HepG2 (cell line): Measurements from ENCODE around the gene C9orf50. TPM values are rescaled to one million over a fixed set of nuclear protein-coding genes. Genes with fewer than 3 reads are reported as not detected.

Experiments
- ATF7-NPFF ChIP-seq: sonication (generic); formaldehyde crosslinking; IDR thresholded peaks from 2 replicates; pipeline ENCODE4 v1.8.1; 2023; ENCODE audit warnings: mild to moderate bottlenecking, low read depth, missing genetic modification reagents, moderate library complexity
- CBX1 ChIP-seq: IDR thresholded peaks from one replicate; pipeline ENCODE4 v1.6.1; 2016; ENCODE audit warnings: antibody characterized with exemption, low read depth
- CENPT ChIP-seq: sonication (generic); formaldehyde crosslinking; IDR thresholded peaks from 2 replicates; pipeline ENCODE4 v1.8.0; 2022; ENCODE audit warnings: low read depth, mild to moderate bottlenecking, moderate library complexity, missing genetic modification reagents
- CSRNP1 ChIP-seq: sonication (generic); formaldehyde crosslinking; IDR thresholded peaks from 2 replicates; pipeline ENCODE4 v1.8.1; 2023; ENCODE audit warnings: mild to moderate bottlenecking, missing genetic modification reagents
- DPF2 ChIP-seq: sonication (generic); formaldehyde crosslinking; IDR thresholded peaks from 2 replicates; pipeline ENCODE4 v1.4.0; 2020; ENCODE audit warnings: mild to moderate bottlenecking, low read depth, missing genetic modification reagents, borderline replicate concordance
- HMGXB4 ChIP-seq, 2 experiments: sonication (generic) in 1 of 2; formaldehyde crosslinking in 1 of 2; IDR thresholded peaks; 2 replicates each; pipeline versions ENCODE4 v1.4.0 to v1.6.1; 2018 to 2020; ENCODE audit warnings: missing genetic modification reagents in 2 of 2, borderline replicate concordance in 1 of 2, low read depth in 1 of 2, mild to moderate bottlenecking in 1 of 2, missing biosample characterization in 1 of 2
- NFKBIZ ChIP-seq: IDR thresholded peaks from 2 replicates; pipeline ENCODE4 v1.6.1; 2018; ENCODE audit warnings: missing genetic modification reagents, missing compliant biosample characterization
- RFX3 ChIP-seq: IDR thresholded peaks from 2 replicates; pipeline ENCODE4 v1.6.1; 2016; ENCODE audit warnings: missing biosample characterization, missing genetic modification reagents
- RFXAP ChIP-seq: sonication (generic); formaldehyde crosslinking; IDR thresholded peaks from 2 replicates; pipeline ENCODE4 v1.4.0; 2020; ENCODE audit warnings: missing genetic modification reagents, borderline replicate concordance
- ZBTB37 ChIP-seq: sonication (generic); formaldehyde crosslinking; IDR thresholded peaks from 2 replicates; pipeline ENCODE4 v1.4.0; 2020; ENCODE audit warnings: mild to moderate bottlenecking, missing genetic modification reagents
- ZNF362 ChIP-seq: sonication (generic); formaldehyde crosslinking; IDR thresholded peaks from 2 replicates; pipeline ENCODE4 v1.4.0; 2020; ENCODE audit warnings: missing genetic modification reagents, mild to moderate bottlenecking, borderline replicate concordance
- ZNF564 ChIP-seq: sonication (generic); formaldehyde crosslinking; IDR thresholded peaks from 2 replicates; pipeline ENCODE4 v1.8.1; 2023; ENCODE audit warnings: mild to moderate bottlenecking, missing genetic modification reagents
- ZNF569 ChIP-seq: sonication (generic); formaldehyde crosslinking; IDR thresholded peaks from 2 replicates; pipeline ENCODE4 v1.5.0; 2020; ENCODE audit warnings: mild to moderate bottlenecking, missing genetic modification reagents, moderate library complexity, borderline replicate concordance
- ZNF572 ChIP-seq: sonication (generic); formaldehyde crosslinking; IDR thresholded peaks from 2 replicates; pipeline ENCODE4 v1.5.1; 2020; ENCODE audit warnings: mild to moderate bottlenecking, missing genetic modification reagents
- ZNF580 ChIP-seq: IDR thresholded peaks from 2 replicates; pipeline ENCODE4 v1.6.1; 2016; ENCODE audit warnings: low read depth, borderline replicate concordance
- ZNF615 ChIP-seq: sonication (generic); formaldehyde crosslinking; IDR thresholded peaks from 2 replicates; pipeline ENCODE4 v1.5.0; 2020; ENCODE audit warnings: mild to moderate bottlenecking, missing genetic modification reagents, borderline replicate concordance
- ZNF670 ChIP-seq: sonication (generic); formaldehyde crosslinking; IDR thresholded peaks from 2 replicates; pipeline ENCODE4 v1.8.0; 2022; ENCODE audit warnings: mild to moderate bottlenecking, missing genetic modification reagents, borderline replicate concordance
- ZNF747 ChIP-seq: sonication (generic); formaldehyde crosslinking; IDR thresholded peaks from 2 replicates; pipeline ENCODE4 v1.8.1; 2023; ENCODE audit warnings: missing genetic modification reagents, mild to moderate bottlenecking, borderline replicate concordance
- ZNF878 ChIP-seq: sonication (generic); formaldehyde crosslinking; IDR thresholded peaks from 2 replicates; pipeline ENCODE4 v1.8.1; 2023; ENCODE audit warnings: mild to moderate bottlenecking, missing genetic modification reagents, moderate library complexity
- ZNF891 ChIP-seq: sonication (generic); formaldehyde crosslinking; IDR thresholded peaks from 2 replicates; pipeline ENCODE4 v1.5.0; 2020; ENCODE audit warnings: mild to moderate bottlenecking, missing genetic modification reagents
- polyA plus RNA-seq, 8 experiments: library from polyadenylated mRNA; depleted of rRNA in 3 of 8; stranded (reverse) in 7 of 8; unstranded in 1 of 8; fragments of >200 nt; fragmentation: Illumina TruSeq in 4 of 8; extraction: Trizol in 4 of 8; gene quantifications; 2 replicates each; pipeline versions ENCODE4 v1.2.1 to v1.2.3, GENCODE V29; 2011 to 2016; ENCODE audit warnings: low read depth in 4 of 8, missing spikeins in 1 of 8, mixed read lengths in 1 of 8; ENCODE audit not compliant: insufficient read depth in 1 of 8
- total RNA-seq, 5 experiments: library from RNA; depleted of rRNA; stranded (reverse); fragments of >200 nt; fragmentation: Illumina TruSeq; extraction: Trizol; gene quantifications; 2 replicates each; pipeline ENCODE4 v1.2.3, GENCODE V29; 2016; ENCODE audit warnings: low read depth in 1 of 5

Gene C9orf50
- total and polyA plus RNA-seq, 2 of the 13 experiments (the other 11 are each of a cell fraction or from before 2014, with no cell fraction given): not detected

GRCh38 chr9:129606161-129607026 is 14.5 kb downstream of the C9orf50 start (continued):
- TF ChIP-seq HMGXB4 (CRISPR knock-in tag; IDR thresholded peaks at IDR 0.05; ENCODE audit: borderline replicate concordance in 1 of 2, low read depth in 1 of 2): peak in 1 of 2 experiments; percentile 32; a peak in 1 of 4 replicates
- peak; percentile 67; the same call in 1 of the 2 replicates for TF ChIP-seq ZNF670 (CRISPR knock-in tag)
- no peak for TF ChIP-seq ZNF747
- TF ChIP-seq ZNF891 (CRISPR knock-in tag): peak; percentile 70; the same call in 1 of the 2 replicates
- TF ChIP-seq CENPT: no peak
- TF ChIP-seq ZNF615 (CRISPR knock-in tag): 0 out of 2 replicates have a peak, but pooled peaks have one; percentile 39
- no peak for TF ChIP-seq ZNF569 (CRISPR knock-in tag)
- TF ChIP-seq CBX1: no peak
- TF ChIP-seq RFXAP (CRISPR knock-in tag): no peak
- no peak for TF ChIP-seq ZNF572 (CRISPR knock-in tag)
- no peak for TF ChIP-seq RFX3 (CRISPR knock-in tag)
- no peak for TF ChIP-seq CSRNP1 (CRISPR knock-in tag)
- TF ChIP-seq ZNF362: no peak
- no peak for TF ChIP-seq DPF2
- TF ChIP-seq ZNF878 (CRISPR knock-in tag): peak; percentile 92
- no peak for TF ChIP-seq ZBTB37
- peak; percentile 78; the same call in 1 of the 2 replicates for TF ChIP-seq ZNF580 (CRISPR knock-in tag)
- TF ChIP-seq ATF7-NPFF (CRISPR knock-in tag): peak; percentile 19; the same call in 1 of the 2 replicates
- TF ChIP-seq NFKBIZ: no peak
- peak; percentile 47; the same call in 1 of the 2 replicates for TF ChIP-seq ZNF564
